OCI-LY3 (cell line): ENCODE measurements around the gene LONP1.
"Not testable (repeated sequence)": the region's sequence is repeated elsewhere in the genome, so short reads cannot be mapped to it uniquely, and the experiment has no call there.

Experiments
- H2AFZ ChIP-seq: fragments of 200-600, 300-600 bp; shearing (Covaris generic); 2 replicates; pipeline ENCODE4 v1.6.0; 2014; ENCODE audit warnings: antibody characterized with exemption, low read depth, low read length
- H3K27ac ChIP-seq: fragments of 200-600, 300-600 bp; sonication (generic); 2 replicates; pipeline ENCODE4 v1.5.1; 2014; ENCODE audit warnings: mild to moderate bottlenecking, low read length, moderate library complexity, mixed read lengths
- H3K27me3 ChIP-seq: fragments of 200-600, 300-600 bp; sonication (generic); 2 replicates; pipeline ENCODE4 v1.6.1; 2014; ENCODE audit warnings: low read depth, low read length, mixed read lengths
- H3K36me3 ChIP-seq: fragments of 200-600, 300-600 bp; sonication (generic); replicated peaks from 2 replicates; pipeline ENCODE3; 2014; ENCODE audit warnings: low read depth, low read length, mixed read lengths
- H3K4me1 ChIP-seq: fragments of 300-600, 200-600 bp; sonication (generic); 2 replicates; pipeline ENCODE4 v1.6.1; 2014; ENCODE audit warnings: low read length, mixed read lengths
- H3K4me2 ChIP-seq: fragments of 200-600, 300-600 bp; sonication (generic); 2 replicates; pipeline ENCODE4 v1.6.1; 2014; ENCODE audit warnings: low read length, mixed read lengths
- H3K4me3 ChIP-seq: fragments of 300-600, 200-600 bp; sonication (generic); 2 replicates; pipeline ENCODE4 v1.5.1; 2014; ENCODE audit warnings: antibody characterized with exemption, mild to moderate bottlenecking, low read length, moderate library complexity
- H3K79me2 ChIP-seq: fragments of 300-600, 200-600 bp; shearing (Covaris generic); 2 replicates; pipeline ENCODE4 v1.6.1; 2014; ENCODE audit warnings: mild to moderate bottlenecking, low read length, mixed read lengths
- H3K9ac ChIP-seq: fragments of 300-600, 200-600 bp; shearing (Covaris generic); 2 replicates; pipeline ENCODE4 v1.6.0; 2014; ENCODE audit warnings: mild to moderate bottlenecking, low read length, moderate library complexity
- H3K9me3 ChIP-seq: fragments of 200-600, 300-600 bp; shearing (Covaris generic); 2 replicates; pipeline ENCODE4 v1.6.1; 2014; ENCODE audit warnings: low read length, mixed read lengths; ENCODE audit not compliant: insufficient read depth
- H4K20me1 ChIP-seq: fragments of 200-600, 300-600 bp; sonication (generic); 2 replicates; pipeline ENCODE4 v1.6.1; 2016; ENCODE audit warnings: low read length, mixed read lengths; ENCODE audit not compliant: insufficient read depth
- EZH2phosphoT487 ChIP-seq: fragments of 200-600 bp; shearing (Covaris generic); IDR thresholded peaks from 2 replicates; pipeline ENCODE4 v1.6.1; 2018; ENCODE audit warnings: antibody characterized with exemption, mixed run types, low read depth
- TF ChIP-seq, protein P1 (sequence below): fragments of 200-600, 300-600 bp; sonication (generic); IDR thresholded peaks from 2 replicates; pipeline ENCODE4 v1.5.1; 2014; ENCODE audit warnings: antibody characterized with exemption, low read length, low read depth

The LONP1 gene

DNA sequence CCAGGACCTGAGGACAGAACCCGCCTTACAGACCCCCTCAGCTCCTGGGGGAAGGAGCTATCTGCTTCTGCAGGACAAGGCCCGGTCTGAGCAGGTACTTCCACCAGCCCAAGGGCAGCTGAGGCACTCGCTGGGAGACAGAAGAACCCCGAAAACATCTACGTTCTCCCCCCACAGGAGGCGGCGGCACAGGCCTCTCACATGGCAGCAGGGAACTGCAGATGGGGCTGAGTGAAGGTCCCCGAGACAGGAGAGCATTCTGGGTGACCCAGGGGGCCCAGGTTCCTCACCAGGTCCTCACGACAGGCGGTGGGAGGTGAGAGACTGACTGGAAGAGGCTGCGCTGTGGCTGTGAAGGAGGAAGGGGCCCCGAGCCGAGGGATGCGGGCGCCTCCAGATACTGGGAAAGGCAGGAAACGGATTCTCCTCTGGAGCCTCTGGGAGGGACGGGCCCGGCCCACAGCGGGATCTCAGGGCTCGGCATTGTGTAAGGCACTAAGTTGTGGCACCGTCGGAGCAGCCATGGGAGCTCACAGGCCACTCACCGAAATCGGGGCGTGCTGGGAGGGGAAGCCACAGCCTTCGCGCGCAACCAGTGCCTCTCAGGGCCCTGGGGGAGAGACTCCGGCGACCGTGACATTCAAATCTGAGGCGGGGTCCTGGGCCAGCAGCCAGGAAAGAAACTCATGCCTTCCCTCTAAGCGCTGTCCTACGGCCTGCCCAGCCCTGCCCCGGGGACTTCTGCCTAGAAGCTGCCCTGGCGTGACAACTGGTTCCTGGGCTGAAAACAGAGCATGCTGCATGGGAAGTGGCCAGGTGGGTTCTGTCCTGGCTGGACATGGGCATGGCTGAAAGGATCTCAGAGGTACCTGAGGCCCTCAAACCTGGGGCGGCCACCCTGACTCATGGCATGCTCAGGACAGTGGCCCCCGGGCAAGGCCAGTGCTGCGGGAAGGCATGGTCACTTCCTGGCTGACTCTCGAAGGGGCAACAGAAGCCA is 15.8 kb downstream of the LONP1 start:
- H3K27me3 ChIP-seq: no peaks in the 10 kb centered on the region
- H3K4me2 ChIP-seq: no peak overlapping the region
- peaks cover 43% of the 10 kb centered on the region for H3K79me2 ChIP-seq
- H3K9me3 ChIP-seq: no peaks in the 10 kb centered on the region
- TF ChIP-seq, protein P1, sequence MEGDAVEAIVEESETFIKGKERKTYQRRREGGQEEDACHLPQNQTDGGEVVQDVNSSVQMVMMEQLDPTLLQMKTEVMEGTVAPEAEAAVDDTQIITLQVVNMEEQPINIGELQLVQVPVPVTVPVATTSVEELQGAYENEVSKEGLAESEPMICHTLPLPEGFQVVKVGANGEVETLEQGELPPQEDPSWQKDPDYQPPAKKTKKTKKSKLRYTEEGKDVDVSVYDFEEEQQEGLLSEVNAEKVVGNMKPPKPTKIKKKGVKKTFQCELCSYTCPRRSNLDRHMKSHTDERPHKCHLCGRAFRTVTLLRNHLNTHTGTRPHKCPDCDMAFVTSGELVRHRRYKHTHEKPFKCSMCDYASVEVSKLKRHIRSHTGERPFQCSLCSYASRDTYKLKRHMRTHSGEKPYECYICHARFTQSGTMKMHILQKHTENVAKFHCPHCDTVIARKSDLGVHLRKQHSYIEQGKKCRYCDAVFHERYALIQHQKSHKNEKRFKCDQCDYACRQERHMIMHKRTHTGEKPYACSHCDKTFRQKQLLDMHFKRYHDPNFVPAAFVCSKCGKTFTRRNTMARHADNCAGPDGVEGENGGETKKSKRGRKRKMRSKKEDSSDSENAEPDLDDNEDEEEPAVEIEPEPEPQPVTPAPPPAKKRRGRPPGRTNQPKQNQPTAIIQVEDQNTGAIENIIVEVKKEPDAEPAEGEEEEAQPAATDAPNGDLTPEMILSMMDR: no peak
- TF ChIP-seq EZH2phosphoT487: no peak
- peaks cover 18% of the 10 kb centered on the region for H4K20me1 ChIP-seq
- no peak overlapping the region for H3K9ac ChIP-seq
- no peak overlapping the region for H3K4me3 ChIP-seq
- H3K27ac ChIP-seq: no peak overlapping the region
- no peaks in the 10 kb centered on the region for H3K4me1 ChIP-seq
- H3K36me3 ChIP-seq: peaks cover 63% of the 10 kb centered on the region
- H2AFZ ChIP-seq: no peak overlapping the region

DNA sequence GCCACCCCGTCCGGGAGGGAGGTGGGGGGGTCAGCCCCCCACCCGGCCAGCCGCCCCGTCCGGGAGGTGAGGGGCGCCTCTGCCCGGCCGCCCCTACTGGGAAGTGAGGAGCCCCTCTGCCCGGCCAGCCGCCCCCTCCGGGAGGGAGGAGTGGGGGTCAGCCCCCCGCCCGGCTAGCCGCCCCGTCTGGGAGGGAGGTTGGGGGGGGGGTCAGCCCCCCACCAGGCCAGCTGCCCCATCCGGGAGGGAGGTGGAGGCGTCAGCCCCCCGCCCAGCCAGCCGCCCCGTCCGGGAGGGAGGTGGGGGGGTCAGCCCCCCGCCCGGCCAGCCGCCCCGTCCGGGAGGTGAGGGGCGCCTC is 17.9 kb downstream of the LONP1 start:
- H3K27me3 ChIP-seq, H3K9me3 ChIP-seq, H3K4me3 ChIP-seq, H3K4me1 ChIP-seq, H3K27ac ChIP-seq, H3K9ac ChIP-seq, H3K4me2 ChIP-seq, H2AFZ ChIP-seq: not testable (repeated sequence)
- Histone ChIP-seq H3K79me2 (peaks cover 37% of the 10 kb centered on the region), H4K20me1 (peaks cover 22% of the 10 kb centered on the region), H3K36me3 (peaks cover 63% of the 10 kb centered on the region)

DNA sequence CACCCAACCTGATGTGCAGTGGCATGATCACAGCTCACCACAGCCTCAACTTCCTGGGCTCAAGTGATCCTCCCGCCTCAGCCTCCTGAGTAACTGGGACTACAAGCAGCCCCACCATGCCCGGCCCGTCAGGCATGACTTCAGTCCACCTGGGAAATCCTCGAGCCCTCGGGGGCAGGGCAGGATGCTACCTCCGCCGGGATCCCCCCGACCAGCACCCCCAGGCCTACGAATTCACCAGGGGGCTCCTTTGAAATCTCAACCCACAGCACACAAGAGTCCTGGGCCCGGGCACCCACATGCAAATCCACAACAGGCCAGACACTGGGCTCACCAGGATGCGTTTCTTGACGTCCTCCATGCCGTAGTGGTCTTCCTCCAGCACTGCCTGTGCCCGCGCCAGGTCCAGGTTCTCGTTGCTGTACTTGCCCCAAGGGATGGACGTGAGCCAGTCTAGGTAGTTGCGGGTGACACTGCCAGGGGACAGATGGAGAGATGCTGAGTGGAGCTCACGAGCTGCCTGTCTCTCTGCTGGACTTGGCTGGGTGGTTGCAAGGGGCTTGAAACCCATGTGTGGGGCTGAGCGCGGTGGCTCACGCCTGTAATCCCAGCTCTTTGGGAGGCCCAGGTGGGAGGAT is 19.4 kb downstream of the LONP1 start:
- H3K9ac ChIP-seq: no peak overlapping the region
- H3K79me2 ChIP-seq: peaks cover 44% of the 10 kb centered on the region
- H3K4me2 ChIP-seq: no peak overlapping the region
- TF ChIP-seq, protein P1: no peak
- TF ChIP-seq EZH2phosphoT487: no peak
- peaks cover 65% of the 10 kb centered on the region for H3K36me3 ChIP-seq
- H3K4me1 ChIP-seq: no peaks in the 10 kb centered on the region
- H4K20me1 ChIP-seq: peaks cover 32% of the 10 kb centered on the region
- no peak overlapping the region for H3K27ac ChIP-seq
- no peak overlapping the region for H3K4me3 ChIP-seq
- H3K9me3 ChIP-seq: no peaks in the 10 kb centered on the region
- no peaks in the 10 kb centered on the region for H3K27me3 ChIP-seq
- H2AFZ ChIP-seq: no peak overlapping the region

DNA sequence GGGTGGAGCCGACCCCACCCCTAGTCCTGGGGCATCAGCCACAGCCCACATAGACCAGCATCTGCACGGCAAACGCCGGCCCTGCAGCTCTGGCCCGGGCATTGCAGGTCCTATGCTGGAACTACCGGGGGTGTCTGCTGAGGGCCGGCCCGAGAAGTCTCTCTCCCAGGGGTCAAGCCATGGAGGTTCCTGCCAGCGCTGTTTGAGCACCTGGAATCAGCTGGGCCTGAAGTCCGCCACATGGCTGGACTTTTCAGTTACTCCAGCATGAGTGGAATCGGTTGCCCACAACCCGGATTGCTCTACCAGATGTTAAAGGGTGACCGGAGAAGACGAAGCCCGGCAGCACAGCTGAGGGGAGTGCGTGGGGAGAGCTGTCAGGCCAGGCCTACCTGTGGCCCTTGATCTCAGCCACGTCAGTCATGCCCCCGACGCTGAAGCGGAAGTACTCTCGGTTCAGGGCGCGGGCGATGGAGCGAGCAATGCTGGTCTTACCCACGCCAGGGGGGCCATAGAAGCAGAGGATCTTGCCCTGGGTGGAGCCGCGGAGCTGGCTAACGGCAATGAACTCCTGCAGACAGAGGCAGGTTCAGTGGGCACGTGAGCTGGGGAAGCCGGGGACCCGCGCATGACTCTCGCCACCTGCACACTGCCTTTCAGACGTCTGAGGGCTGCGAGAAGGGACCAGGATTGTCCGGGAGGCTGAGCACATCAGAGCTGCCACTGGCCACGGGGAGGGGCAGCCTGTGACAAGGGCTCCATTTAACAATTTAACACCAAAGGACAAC is 21.1 kb downstream of the LONP1 start:
- no peak overlapping the region for H3K27ac ChIP-seq
- no peak overlapping the region for H3K4me3 ChIP-seq
- TF ChIP-seq, protein P1: no peak
- no peak for TF ChIP-seq EZH2phosphoT487
- H3K4me1 ChIP-seq: no peaks in the 10 kb centered on the region
- H2AFZ ChIP-seq: no peak overlapping the region
- H3K36me3 ChIP-seq: peaks cover 66% of the 10 kb centered on the region
- no peak overlapping the region for H3K4me2 ChIP-seq
- no peaks in the 10 kb centered on the region for H3K9me3 ChIP-seq
- H3K79me2 ChIP-seq: peaks cover 49% of the 10 kb centered on the region
- H4K20me1 ChIP-seq: peaks cover 45% of the 10 kb centered on the region
- no peak overlapping the region for H3K9ac ChIP-seq
- no peaks in the 10 kb centered on the region for H3K27me3 ChIP-seq
